ENCODE measurements around the gene PRKCA.

DNA sequence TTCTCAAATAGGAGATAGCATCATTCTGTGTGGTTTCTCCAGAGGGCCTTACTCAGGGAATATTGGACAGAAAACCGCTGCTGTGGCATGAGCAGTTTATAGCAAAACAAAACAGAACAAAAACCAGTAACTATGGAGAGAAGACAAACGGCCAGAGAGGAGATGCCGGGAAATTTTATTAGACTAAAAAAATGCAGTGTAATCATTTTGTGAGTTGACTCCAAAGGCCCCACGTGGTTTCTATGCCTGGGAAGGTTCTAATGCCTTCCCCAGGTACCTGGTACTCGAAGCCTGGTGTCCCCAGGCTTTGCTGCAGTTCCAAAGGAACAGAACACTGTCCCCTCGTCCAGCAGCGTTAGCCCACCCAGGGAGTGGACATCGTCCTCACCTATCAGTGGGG is 519.6 kb downstream of the PRKCA start:
- TF ChIP-seq, protein P1, sequence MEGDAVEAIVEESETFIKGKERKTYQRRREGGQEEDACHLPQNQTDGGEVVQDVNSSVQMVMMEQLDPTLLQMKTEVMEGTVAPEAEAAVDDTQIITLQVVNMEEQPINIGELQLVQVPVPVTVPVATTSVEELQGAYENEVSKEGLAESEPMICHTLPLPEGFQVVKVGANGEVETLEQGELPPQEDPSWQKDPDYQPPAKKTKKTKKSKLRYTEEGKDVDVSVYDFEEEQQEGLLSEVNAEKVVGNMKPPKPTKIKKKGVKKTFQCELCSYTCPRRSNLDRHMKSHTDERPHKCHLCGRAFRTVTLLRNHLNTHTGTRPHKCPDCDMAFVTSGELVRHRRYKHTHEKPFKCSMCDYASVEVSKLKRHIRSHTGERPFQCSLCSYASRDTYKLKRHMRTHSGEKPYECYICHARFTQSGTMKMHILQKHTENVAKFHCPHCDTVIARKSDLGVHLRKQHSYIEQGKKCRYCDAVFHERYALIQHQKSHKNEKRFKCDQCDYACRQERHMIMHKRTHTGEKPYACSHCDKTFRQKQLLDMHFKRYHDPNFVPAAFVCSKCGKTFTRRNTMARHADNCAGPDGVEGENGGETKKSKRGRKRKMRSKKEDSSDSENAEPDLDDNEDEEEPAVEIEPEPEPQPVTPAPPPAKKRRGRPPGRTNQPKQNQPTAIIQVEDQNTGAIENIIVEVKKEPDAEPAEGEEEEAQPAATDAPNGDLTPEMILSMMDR (IDR thresholded peaks at IDR 0.05), result no peak
- TF ChIP-seq EP300 (IDR thresholded peaks at IDR 0.05), result no peak
- TF ChIP-seq POLR2A (IDR thresholded peaks at IDR 0.05), result no peak
- no peak for TF ChIP-seq POLR2AphosphoS5 (IDR thresholded peaks at IDR 0.05)

Data from gastroesophageal sphincter (tissue), 3 donors.